ENCODE data around the gene TMEM123. TPM values are rescaled to one million over a fixed set of nuclear protein-coding genes. Genes with fewer than 3 reads are reported as not detected.

TMEM123 gene
- total RNA-seq, 2 experiments from 2014 or later, result 489 to 694 TPM

GRCh38 chr11:102427068-102427467 lies 25.5 kb downstream of the TMEM123 start:
- H3K27ac Mint-ChIP-seq, result no peak overlapping the region
- peaks cover 3% of the 10 kb centered on the region for H3K9me3 Mint-ChIP-seq
- H3K4me3 Mint-ChIP-seq, result no peak overlapping the region
- no peaks in the 10 kb centered on the region for H3K27me3 Mint-ChIP-seq
- no peak for DNase-seq
- CTCF ChIA-PET, result interaction anchor here (0.6 to 1.5 kb wide), 4 partner anchors 20 to 194 kb away, joined by 3 to 6 read pairs (median 3); no protein-coding TSS in a partner anchor
- POLR2A ChIA-PET, result no interaction called here
- H3K36me3 Mint-ChIP-seq (ENCODE audit: low read depth), result peaks cover 74% of the 10 kb centered on the region
- peaks cover 77% of the 10 kb centered on the region for H3K4me1 Mint-ChIP-seq

- H3K36me3 Mint-ChIP-seq (ENCODE audit: low read depth), result peaks cover 73% of the 10 kb centered on the region
- POLR2A ChIA-PET, result no interaction called here
- CTCF ChIA-PET, result interaction anchor here (1.0 to 1.5 kb wide), 3 partner anchors 9 to 25 kb away, joined by 3 to 4 read pairs (median 3); no protein-coding TSS in a partner anchor
- no peak overlapping the region for H3K4me3 Mint-ChIP-seq
- no peaks in the 10 kb centered on the region for H3K27me3 Mint-ChIP-seq
- peaks cover 77% of the 10 kb centered on the region for H3K4me1 Mint-ChIP-seq
- H3K27ac Mint-ChIP-seq, result no peak overlapping the region
- DNase-seq, result no peak
- no peaks in the 10 kb centered on the region for H3K9me3 Mint-ChIP-seq
Measured at GRCh38 chr11:102426570-102426969, 26.0 kb downstream of the TMEM123 start.

GRCh38 chr11:102426000-102426399 lies 26.6 kb downstream of the TMEM123 start:
- Mint-ChIP-seq H3K27ac (no peak overlapping the region), H3K9me3 (no peaks in the 10 kb centered on the region), H3K36me3 (ENCODE audit: low read depth) (peaks cover 73% of the 10 kb centered on the region), H3K27me3 (no peaks in the 10 kb centered on the region), H3K4me3 (no peak overlapping the region), H3K4me1 (peaks cover 79% of the 10 kb centered on the region)
- POLR2A ChIA-PET, result no interaction called here
- DNase-seq, result no peak
- CTCF ChIA-PET, result interaction anchor here (1.1 kb wide), 1 partner anchor 8 kb away, joined by 4 read pairs; no protein-coding TSS in a partner anchor

DNA sequence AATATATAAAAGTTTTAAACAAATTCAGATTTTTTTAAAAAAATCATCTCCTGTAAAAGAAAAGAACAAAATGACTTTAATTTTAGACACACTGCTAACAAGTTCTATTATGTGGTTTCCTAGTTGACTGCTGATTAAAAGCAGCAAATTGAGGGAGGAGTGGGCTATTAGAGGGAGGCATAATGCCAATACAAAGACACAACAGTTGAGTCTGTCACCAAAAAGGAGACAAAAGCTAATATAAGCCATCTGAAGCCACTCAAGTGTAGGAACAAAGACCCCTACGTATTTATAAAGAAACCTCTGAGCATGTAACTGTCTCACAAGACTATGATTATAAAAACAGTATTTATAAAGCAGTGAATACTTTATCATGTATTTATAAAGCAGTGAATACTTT lies 28.6 kb downstream of the TMEM123 start:
- ChIA-PET CTCF (interaction anchor here (1.6 kb wide), 1 partner anchor 15 kb away, joined by 7 read pairs; no protein-coding TSS in a partner anchor), POLR2A (no interaction called here)
- Mint-ChIP-seq H3K4me1 (peaks cover 75% of the 10 kb centered on the region), H3K36me3 (ENCODE audit: low read depth) (peaks cover 73% of the 10 kb centered on the region), H3K27ac (no peak overlapping the region), H3K4me3 (no peak overlapping the region), H3K9me3 (peaks cover 5% of the 10 kb centered on the region), H3K27me3 (no peaks in the 10 kb centered on the region)
- no peak for DNase-seq

DNA sequence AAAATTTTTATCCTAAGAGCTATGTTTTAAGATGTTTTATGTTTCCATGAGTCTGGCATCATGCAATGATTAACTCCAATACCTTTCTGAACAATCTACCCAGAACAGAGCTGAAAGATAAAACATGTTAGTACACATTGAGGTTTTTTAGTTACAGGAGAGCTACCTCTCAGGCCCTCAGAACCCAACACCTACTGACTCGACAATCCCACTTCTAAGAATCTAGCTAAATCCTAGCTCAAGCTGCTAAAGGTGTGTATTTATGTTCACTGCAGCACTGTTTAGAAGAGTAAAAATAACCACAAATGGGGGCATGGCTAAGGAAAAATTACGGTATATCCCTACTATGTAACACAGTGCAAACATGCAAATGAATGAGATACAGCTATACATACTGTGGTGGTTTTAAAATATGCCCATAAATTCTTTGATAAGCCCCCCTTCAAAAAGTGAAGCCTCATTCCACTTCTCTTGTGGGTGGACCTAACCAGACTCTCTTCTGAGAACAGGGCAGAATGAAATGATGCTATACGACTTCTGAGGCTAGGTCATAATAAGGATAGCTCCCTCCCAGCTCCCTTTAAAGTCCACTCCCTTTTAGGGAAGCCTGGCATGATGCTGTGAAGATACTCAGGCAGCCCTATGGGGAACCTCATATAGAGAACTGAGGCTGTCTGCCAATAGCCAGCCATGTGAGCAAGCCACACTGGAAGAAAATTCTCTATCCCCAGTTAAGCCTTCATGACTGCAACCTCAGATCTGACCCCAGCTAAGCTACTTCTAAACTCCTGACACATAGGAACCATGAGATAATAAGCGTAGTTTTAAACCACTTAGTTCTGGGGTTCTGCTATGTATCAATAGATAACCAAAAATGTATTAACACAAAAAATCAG lies 29.5 kb downstream of the TMEM123 start:
- Mint-ChIP-seq H3K9me3 (peaks cover 8% of the 10 kb centered on the region), H3K36me3 (ENCODE audit: low read depth) (peaks cover 77% of the 10 kb centered on the region), H3K27me3 (no peaks in the 10 kb centered on the region), H3K4me1 (peaks cover 79% of the 10 kb centered on the region), H3K4me3 (no peak overlapping the region), H3K27ac (no peak overlapping the region)
- ChIA-PET CTCF (interaction anchor here (0.9 to 1.9 kb wide), 5 partner anchors 14 to 106 kb away, joined by 3 to 7 read pairs (median 3); no protein-coding TSS in a partner anchor), POLR2A (interaction anchor here (0.6 kb wide), 1 partner anchor 29 kb away, joined by 3 read pairs; no protein-coding TSS in a partner anchor)
- DNase-seq, result no peak

GRCh38 chr11:102421261-102421660 lies 31.3 kb downstream of the TMEM123 start:
- Mint-ChIP-seq H3K27me3 (no peaks in the 10 kb centered on the region), H3K4me1 (peaks cover 90% of the 10 kb centered on the region), H3K4me3 (no peak overlapping the region), H3K9me3 (peaks cover 17% of the 10 kb centered on the region), H3K27ac (no peak overlapping the region), H3K36me3 (ENCODE audit: low read depth) (peaks cover 85% of the 10 kb centered on the region)
- no peak for DNase-seq
- CTCF ChIA-PET, result interaction anchor here (0.6 to 1.9 kb wide), 6 partner anchors 14 to 513 kb away, joined by 3 to 6 read pairs (median 4); no protein-coding TSS in a partner anchor
- POLR2A ChIA-PET, result no interaction called here

- Mint-ChIP-seq H3K9me3 (peaks cover 21% of the 10 kb centered on the region), H3K4me1 (peaks cover 89% of the 10 kb centered on the region), H3K27ac (no peak overlapping the region), H3K4me3 (no peak overlapping the region), H3K36me3 (ENCODE audit: low read depth) (peaks cover 84% of the 10 kb centered on the region), H3K27me3 (no peaks in the 10 kb centered on the region)
- CTCF ChIA-PET, result interaction anchor here (1.1 to 1.7 kb wide), 3 partner anchors 14 to 60 kb away, joined by 3 to 5 read pairs (median 4); no protein-coding TSS in a partner anchor
- POLR2A ChIA-PET, result no interaction called here
- DNase-seq, result no peak
Measured at GRCh38 chr11:102420547-102420946, 32.0 kb downstream of the TMEM123 start.

- Mint-ChIP-seq H3K27me3 (no peaks in the 10 kb centered on the region), H3K27ac (no peak overlapping the region), H3K4me1 (peaks cover 92% of the 10 kb centered on the region), H3K36me3 (ENCODE audit: low read depth) (peaks cover 87% of the 10 kb centered on the region), H3K4me3 (no peak overlapping the region), H3K9me3 (peaks cover 27% of the 10 kb centered on the region)
- ChIA-PET CTCF (interaction anchor here (1.2 to 1.3 kb wide), 2 partner anchors 43 to 61 kb away, joined by 3 read pairs; no protein-coding TSS in a partner anchor), POLR2A (no interaction called here)
- DNase-seq, result no peak
Measured at GRCh38 chr11:102419181-102419580, 33.4 kb downstream of the TMEM123 start.

DNA sequence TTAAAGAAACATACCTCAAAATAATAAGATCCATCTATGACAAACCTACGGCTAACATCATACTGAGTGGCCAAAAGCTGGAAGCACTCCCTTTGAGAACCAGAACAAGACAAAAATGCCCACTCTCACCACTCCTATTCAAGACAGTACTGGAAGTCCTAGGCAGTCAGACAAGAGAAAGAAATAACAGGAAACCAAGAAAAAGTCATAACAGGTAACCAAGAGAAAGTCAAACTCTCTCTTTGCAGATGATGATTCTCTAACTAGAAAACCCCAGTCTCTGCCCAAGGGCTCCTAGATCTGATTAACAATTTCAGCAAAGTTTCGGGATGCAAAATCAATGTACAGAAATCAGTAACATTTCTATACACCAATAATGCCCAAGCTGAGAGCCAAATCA lies 35.6 kb downstream of the TMEM123 start:
- peaks cover 86% of the 10 kb centered on the region for H3K4me1 Mint-ChIP-seq
- DNase-seq, result no peak
- H3K4me3 Mint-ChIP-seq, result peak overlapping the region; percentile 18
- peaks cover 30% of the 10 kb centered on the region for H3K9me3 Mint-ChIP-seq
- ChIA-PET POLR2A (no interaction called here), CTCF (interaction anchor here (1.1 to 1.5 kb wide), 3 partner anchors 9 to 79 kb away, joined by 3 to 4 read pairs (median 3); no protein-coding TSS in a partner anchor)
- H3K27ac Mint-ChIP-seq, result peak overlapping the region; percentile 72
- no peaks in the 10 kb centered on the region for H3K27me3 Mint-ChIP-seq
- H3K36me3 Mint-ChIP-seq (ENCODE audit: low read depth), result peaks cover 84% of the 10 kb centered on the region

GRCh38 chr11:102415304-102415916 lies 37.2 kb downstream of the TMEM123 start:
- POLR2A ChIA-PET, result interaction anchor here (0.6 kb wide), 1 partner anchor 676 kb away, joined by 4 read pairs; no protein-coding TSS in a partner anchor
- peaks cover 82% of the 10 kb centered on the region for H3K36me3 Mint-ChIP-seq (ENCODE audit: low read depth)
- CTCF ChIA-PET, result interaction anchor here (1.0 to 1.5 kb wide), 3 partner anchors 20 to 81 kb away, joined by 3 read pairs; no protein-coding TSS in a partner anchor
- H3K27me3 Mint-ChIP-seq, result no peaks in the 10 kb centered on the region
- H3K27ac Mint-ChIP-seq, result peak overlapping the region; percentile 58
- peak overlapping the region; percentile 23 for H3K4me3 Mint-ChIP-seq
- peaks cover 85% of the 10 kb centered on the region for H3K4me1 Mint-ChIP-seq
- peaks cover 30% of the 10 kb centered on the region for H3K9me3 Mint-ChIP-seq
- no peak for DNase-seq

DNA sequence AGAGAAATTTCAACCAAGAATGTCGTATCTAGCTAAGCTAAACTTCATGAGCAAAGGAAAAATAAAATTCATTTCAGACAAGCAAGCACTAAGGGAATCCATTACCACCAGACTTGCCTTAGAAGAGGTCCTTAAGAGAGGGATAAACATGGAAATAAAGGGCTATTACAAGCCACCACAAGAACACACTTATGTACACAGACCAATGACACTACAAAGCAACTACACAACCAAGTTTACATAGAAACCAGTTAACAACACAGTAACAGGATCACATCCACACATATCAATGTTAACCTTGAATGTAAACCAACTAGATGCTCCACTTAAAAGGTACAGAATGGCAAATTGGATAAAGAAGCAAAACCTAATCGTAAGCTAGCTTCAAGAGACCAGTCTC lies 38.0 kb downstream of the TMEM123 start:
- Mint-ChIP-seq H3K4me1 (peaks cover 84% of the 10 kb centered on the region), H3K36me3 (ENCODE audit: low read depth) (peaks cover 78% of the 10 kb centered on the region), H3K4me3 (peak overlapping the region; percentile 23), H3K27me3 (no peaks in the 10 kb centered on the region), H3K27ac (peak overlapping the region; percentile 58), H3K9me3 (peaks cover 30% of the 10 kb centered on the region)
- ChIA-PET CTCF (no interaction called here), POLR2A (interaction anchor here (0.6 kb wide), 1 partner anchor 677 kb away, joined by 4 read pairs; no protein-coding TSS in a partner anchor)
- DNase-seq, result no peak

DNA sequence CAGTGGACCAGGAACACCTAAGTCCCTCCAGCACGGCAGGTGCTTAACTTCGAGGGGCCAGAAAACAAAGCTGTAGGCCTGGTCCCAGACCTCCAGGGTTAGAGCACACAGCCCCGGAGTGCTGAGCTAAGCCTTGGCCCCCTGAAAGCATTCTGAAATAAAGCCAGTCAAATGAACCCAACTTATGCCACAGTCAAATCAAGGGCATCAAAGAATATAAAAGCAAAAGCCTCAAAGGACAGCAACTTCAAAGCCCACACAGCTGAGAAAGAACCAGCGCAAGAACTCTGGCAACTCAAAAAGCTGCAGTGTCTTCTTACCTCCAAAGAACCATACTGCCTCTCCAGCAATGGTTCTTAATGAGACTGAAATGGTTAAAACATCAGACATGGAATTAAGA lies 39.1 kb downstream of the TMEM123 start:
- peaks cover 72% of the 10 kb centered on the region for H3K36me3 Mint-ChIP-seq (ENCODE audit: low read depth)
- POLR2A ChIA-PET, result no interaction called here
- CTCF ChIA-PET, result no interaction called here
- no peak for DNase-seq
- peaks cover 22% of the 10 kb centered on the region for H3K9me3 Mint-ChIP-seq
- no peak overlapping the region for H3K27ac Mint-ChIP-seq
- H3K4me1 Mint-ChIP-seq, result peaks cover 79% of the 10 kb centered on the region
- H3K27me3 Mint-ChIP-seq, result no peaks in the 10 kb centered on the region
- no peak overlapping the region for H3K4me3 Mint-ChIP-seq

All from activated CD4-positive, alpha-beta T cell treated with anti-CD3 and anti-CD28 coated beads, Interleukin-2, amount 10 ng/mL, durations not matched to agents 7 days and 5 days (primary cell).